Rectal smooth muscle tissue (tissue), 1 donor: Measurements from ENCODE around the gene CDH13.
A peak's percentile ranks its signal among the peaks of the same experiment; 100 is the strongest.

Source experiments
- H3K27ac ChIP-seq: one replicate; pipeline ENCODE4 v1.7.0; 2013; ENCODE audit warnings: low read depth, low read length, inconsistent platforms
- H3K27me3 ChIP-seq: one replicate; pipeline ENCODE4 v1.7.0; 2013; ENCODE audit warnings: low read length; ENCODE audit not compliant: control insufficient read depth, insufficient read depth
- H3K36me3 ChIP-seq: one replicate; pipeline ENCODE4 v1.7.0; 2013; ENCODE audit warnings: low read length; ENCODE audit not compliant: control insufficient read depth, insufficient read depth
- H3K4me1 ChIP-seq: one replicate; pipeline ENCODE4 v1.7.0; 2013; ENCODE audit warnings: low read length; ENCODE audit not compliant: control insufficient read depth, insufficient read depth
- H3K4me3 ChIP-seq: one replicate; pipeline ENCODE4 v1.7.0; 2013; ENCODE audit warnings: low read length
- H3K9ac ChIP-seq: one replicate; pipeline ENCODE4 v1.7.0; 2013; ENCODE audit warnings: low read length

CDH13 gene

DNA sequence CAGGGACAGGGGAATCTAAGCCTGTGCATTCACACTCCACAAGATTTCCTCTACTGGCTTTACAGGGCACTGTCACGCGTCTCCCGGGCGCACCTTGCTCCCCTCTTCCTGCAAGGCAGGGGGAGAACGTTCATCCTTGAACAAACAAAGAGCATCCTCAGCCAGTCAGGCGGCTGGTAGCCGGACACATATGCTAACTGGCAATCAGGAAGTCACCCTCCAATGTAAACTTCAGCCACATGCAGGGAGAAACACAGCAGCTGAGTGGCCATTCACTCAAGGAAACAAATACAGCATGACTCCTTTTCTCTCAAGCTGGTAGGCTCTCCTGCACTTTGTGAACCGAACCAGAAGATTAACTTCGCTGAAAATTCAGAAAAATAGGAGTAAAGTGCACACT is 1170.2 kb downstream of the CDH13 start:
- H3K27ac ChIP-seq = no peak overlapping the region
- H3K9ac ChIP-seq = no peak overlapping the region
- H3K36me3 ChIP-seq = no peaks in the 10 kb centered on the region
- no peak overlapping the region for H3K4me3 ChIP-seq
- H3K4me1 ChIP-seq = no peaks in the 10 kb centered on the region
- no peaks in the 10 kb centered on the region for H3K27me3 ChIP-seq

DNA sequence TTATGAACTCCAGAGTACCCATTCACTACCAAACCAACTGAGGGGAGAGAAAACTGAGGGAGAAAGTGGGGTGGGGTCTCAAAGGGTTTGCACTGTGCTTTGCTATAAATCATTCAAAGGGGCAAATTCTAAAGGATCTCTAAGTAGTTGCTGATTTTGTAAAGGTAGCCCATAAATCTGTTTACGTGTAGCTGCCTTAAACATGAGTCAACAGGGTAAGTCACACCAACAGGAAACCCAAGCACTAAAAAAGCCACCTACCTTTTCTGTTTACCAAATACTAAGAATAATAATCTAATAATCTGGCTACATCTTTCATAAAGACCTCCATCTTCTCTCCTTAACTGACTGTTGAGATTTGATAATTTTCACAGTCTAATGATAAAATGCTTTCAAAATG is 1172.6 kb downstream of the CDH13 start:
- no peaks in the 10 kb centered on the region for H3K36me3 ChIP-seq
- no peak overlapping the region for H3K27ac ChIP-seq
- no peak overlapping the region for H3K4me3 ChIP-seq
- no peaks in the 10 kb centered on the region for H3K27me3 ChIP-seq
- H3K9ac ChIP-seq = no peak overlapping the region
- H3K4me1 ChIP-seq = no peaks in the 10 kb centered on the region

DNA sequence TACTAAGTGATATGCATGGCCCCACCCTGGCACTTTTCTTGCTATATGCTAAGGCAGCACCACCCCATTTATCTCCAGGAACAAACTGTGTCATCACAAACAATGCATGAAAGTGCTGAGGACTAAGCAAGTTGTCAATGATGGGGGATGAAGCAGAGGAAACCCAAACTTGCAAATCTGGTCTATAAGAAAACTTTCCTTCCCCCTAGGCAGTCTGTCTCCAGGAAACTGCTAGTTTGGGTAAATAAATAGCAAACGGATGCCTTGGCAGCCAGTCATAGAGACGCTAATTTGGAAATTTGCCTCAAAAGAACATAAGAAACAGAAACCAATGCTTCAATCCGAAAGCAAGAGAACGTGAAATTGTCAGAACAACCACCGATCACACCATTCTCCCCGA is 1175.4 kb downstream of the CDH13 start:
- no peak overlapping the region for H3K27ac ChIP-seq
- H3K36me3 ChIP-seq = no peaks in the 10 kb centered on the region
- H3K27me3 ChIP-seq = no peaks in the 10 kb centered on the region
- H3K4me3 ChIP-seq = peak overlapping the region; percentile 14
- no peak overlapping the region for H3K9ac ChIP-seq
- no peaks in the 10 kb centered on the region for H3K4me1 ChIP-seq

DNA sequence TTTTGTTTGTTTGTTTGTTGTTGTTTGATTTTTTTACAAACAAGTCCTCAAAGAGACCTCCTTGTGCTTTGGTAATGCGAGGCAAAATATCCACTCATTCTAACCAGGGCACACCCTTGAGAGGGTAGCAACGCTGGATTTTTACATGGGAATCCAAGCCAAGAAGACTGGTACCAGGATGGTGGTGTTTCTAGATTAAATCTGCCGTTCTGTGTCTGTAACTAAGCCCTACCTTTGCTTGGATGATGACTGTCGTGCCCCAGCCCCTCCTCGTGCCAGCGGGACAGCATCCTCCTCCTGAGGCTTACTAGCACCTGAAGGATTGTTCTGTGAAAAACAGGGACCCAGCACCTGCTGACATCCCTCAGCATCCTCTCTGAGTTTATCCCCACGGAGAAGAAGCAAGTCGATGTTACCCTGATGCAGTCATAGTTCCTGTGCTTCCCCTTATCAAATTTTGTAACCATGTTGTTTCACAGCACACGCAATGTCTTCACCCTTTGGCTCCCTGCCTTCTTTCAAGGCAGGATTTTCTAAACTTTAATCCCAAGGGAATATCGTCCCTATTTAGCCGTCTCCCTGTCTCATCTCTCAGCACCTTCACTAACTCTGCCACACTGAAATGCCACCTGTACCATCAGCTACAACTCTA is 1175.9 kb downstream of the CDH13 start:
- Histone ChIP-seq H3K27ac (no peak overlapping the region), H3K4me1 (no peaks in the 10 kb centered on the region), H3K9ac (no peak overlapping the region), H3K36me3 (no peaks in the 10 kb centered on the region), H3K27me3 (no peaks in the 10 kb centered on the region), H3K4me3 (peak overlapping the region; percentile 14)

DNA sequence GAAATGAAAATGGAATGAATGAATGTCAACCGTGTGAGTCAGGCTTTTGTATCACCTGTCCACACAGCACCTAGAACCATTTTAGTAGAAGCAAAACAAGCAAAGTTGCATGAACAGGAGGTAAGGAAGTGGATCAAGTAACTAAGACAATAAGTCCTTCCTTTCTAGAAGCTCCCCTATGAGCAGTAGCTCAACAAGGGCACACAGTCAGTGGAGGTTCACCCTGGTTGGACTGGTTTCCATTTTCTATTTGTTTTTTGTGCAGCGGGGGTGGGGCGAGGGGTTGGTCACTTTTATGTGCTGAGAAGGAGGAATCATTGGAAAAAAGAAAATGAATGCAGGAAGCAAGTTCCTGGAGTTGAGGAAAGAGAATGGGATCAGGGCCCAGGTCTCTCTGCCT is 1177.0 kb downstream of the CDH13 start:
- Histone ChIP-seq H3K27ac (no peak overlapping the region), H3K36me3 (no peaks in the 10 kb centered on the region), H3K27me3 (no peaks in the 10 kb centered on the region), H3K4me1 (peaks cover 3% of the 10 kb centered on the region), H3K9ac (no peak overlapping the region), H3K4me3 (no peak overlapping the region)

DNA sequence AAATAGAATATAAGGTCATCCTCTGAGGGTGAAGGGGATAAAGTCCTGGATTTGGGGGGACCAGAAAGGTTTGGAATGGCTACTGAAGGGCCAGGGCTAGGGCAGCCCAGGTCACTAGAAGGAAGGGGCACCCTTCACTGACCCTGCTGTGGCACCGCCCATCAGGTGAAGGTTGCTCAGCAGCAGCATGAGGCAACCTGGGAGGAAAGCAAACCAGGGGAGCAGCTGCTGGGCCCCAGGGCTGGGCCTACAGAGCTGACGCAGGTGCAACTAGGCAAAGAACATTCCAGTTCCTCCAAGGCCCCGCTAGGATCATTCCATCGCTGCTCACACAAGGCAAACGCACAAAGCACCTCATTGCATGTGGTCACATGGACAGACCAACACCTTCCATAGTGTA is 1177.6 kb downstream of the CDH13 start:
- peaks cover 5% of the 10 kb centered on the region for H3K4me1 ChIP-seq
- H3K27ac ChIP-seq = no peak overlapping the region

DNA sequence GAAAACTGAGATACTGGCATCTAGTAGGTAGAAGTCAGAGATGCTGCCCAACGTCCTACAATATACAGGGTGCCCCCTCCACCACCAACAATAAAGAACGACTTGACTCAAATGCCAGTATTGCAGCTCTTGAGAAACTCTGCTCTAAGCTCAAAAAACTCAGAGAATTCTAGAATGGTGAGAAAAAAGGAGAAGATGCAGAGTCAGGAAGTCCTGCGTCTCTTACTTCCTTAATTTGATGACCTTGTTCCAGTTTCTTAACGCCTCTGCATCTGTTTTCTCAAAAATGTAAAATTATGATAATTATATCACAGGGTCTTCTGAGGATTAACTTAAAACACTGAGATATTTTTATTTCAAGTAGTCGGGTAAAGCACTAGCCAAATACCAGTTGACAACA is 1179.3 kb downstream of the CDH13 start:
- no peak overlapping the region for H3K27ac ChIP-seq
- no peaks in the 10 kb centered on the region for H3K36me3 ChIP-seq
- H3K9ac ChIP-seq = no peak overlapping the region
- H3K27me3 ChIP-seq = no peaks in the 10 kb centered on the region
- no peak overlapping the region for H3K4me3 ChIP-seq
- peaks cover 8% of the 10 kb centered on the region for H3K4me1 ChIP-seq

More for the DNA sequence above, 1177.6 kb downstream of the CDH13 start:
- Histone ChIP-seq H3K36me3 (no peaks in the 10 kb centered on the region), H3K4me3 (no peak overlapping the region), H3K9ac (no peak overlapping the region), H3K27me3 (no peaks in the 10 kb centered on the region)

DNA sequence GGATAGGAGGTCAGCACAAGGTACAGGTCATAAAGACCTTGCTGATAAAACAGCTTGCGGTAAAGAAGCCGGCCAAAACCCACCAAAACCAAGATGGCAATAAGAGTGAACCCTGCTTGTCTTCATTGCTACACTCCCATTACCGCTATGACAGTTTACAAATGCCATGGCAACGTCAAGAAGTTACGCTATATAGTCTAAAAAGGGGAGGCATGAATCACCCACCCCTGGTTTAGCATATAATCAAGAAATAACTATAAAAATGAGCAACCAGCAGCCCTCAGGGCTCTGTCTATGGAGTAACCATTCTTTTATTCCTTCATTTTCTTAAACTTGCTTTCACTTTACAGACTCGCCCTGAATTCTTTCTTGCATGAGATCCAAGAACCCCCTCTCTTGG is 1180.0 kb downstream of the CDH13 start:
- H3K4me1 ChIP-seq = peaks cover 12% of the 10 kb centered on the region
- H3K4me3 ChIP-seq = no peak overlapping the region
- H3K27me3 ChIP-seq = no peaks in the 10 kb centered on the region
- H3K27ac ChIP-seq = no peak overlapping the region
- H3K36me3 ChIP-seq = no peaks in the 10 kb centered on the region
- H3K9ac ChIP-seq = no peak overlapping the region

DNA sequence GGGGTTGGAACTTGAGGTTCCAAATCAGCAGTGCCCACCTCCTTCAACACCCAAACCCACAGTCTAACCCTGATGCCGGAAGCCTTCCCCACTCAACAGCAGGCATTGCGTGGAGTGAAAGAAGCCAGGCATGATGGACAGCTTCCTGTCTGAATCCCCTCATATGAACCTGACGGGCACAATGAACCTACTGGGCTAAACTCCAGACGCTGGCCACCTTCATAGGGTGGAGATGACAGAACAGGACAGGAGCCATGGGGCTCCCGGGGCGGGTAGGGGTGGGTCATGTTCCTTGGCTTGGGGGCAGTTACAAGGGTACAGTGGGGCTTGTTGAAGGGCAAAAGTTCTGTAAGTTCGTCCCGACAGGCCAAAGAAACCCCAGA is 1180.5 kb downstream of the CDH13 start:
- Histone ChIP-seq H3K4me3 (peak overlapping the region; percentile 55), H3K9ac (no peak overlapping the region), H3K36me3 (no peaks in the 10 kb centered on the region), H3K4me1 (peaks cover 12% of the 10 kb centered on the region), H3K27me3 (no peaks in the 10 kb centered on the region), H3K27ac (peak overlapping the region; percentile 35)

DNA sequence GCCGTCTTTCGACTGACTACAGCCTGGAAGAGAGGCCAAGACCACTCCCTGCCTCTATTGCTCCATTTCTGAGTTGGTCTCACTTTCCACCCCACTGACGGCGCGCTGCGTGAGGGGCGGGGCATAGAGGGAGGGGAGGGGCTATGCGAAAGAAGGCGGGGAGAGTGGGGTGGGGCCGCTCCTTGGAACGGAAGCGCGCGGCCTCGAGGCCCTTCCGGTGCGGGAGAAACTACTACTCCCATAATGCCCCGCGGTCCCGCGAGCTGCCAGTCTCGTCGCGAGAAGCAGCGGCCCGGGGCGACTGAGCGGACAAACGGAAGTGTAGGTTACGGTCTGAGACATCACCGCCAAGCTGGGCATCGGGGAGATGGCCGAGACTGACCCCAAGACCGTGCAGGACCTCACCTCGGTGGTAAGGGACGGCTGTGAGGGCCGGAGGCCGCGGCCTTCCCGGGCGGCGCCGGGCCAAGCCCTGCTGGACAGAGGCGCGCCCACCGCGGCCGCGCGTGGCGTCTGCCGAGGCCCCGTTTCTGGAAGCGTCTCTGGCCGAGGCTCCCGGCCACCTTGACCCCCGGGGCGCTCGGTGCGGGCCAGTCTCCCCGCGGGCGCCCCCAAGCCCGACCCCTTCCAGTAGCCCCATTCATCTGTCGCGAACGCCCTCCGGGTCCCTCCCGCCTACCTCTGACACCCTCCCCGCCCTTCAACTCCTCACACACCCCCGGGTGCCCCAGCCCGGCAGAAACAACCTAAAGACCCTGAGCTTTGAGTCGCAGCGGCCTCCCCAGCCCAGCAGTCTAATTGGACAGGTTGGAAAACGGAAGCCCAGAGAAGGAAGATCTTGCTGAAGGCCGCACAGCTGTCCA is 1181.2 kb downstream of the CDH13 start, which contains the start of gene HSBP1:
TSS of gene HSBP1 (plus strand) at position 269 of the 863 bp plus-strand sequence. CDS start at position 368, 99 bp downstream.
- H3K27me3 ChIP-seq = no peaks in the 10 kb centered on the region

DNA sequence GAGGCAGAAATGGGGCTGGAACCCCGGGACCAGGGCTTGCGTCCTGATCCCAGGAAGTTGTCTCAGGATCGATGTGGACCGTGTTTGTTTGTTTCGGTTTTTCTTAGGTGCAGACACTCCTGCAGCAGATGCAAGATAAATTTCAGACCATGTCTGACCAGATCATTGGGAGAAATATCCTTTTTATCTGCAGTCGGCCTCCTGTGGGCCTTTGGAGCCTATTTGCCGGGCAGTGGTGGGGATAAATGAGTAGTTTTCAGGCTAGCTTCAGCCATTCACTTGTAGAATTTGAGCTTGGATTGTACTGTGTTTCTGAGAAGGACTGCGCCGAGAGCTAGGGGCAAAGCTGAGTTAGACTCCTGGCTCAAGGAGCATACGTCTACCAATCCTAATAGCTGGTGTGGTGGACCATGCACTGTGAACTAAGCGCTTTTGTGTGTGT is 1181.8 kb downstream of the CDH13 start:
- H3K4me1 ChIP-seq = peaks cover 13% of the 10 kb centered on the region
- H3K36me3 ChIP-seq = no peaks in the 10 kb centered on the region
- H3K4me3 ChIP-seq = peak overlapping the region; percentile 86
- H3K27ac ChIP-seq = peak overlapping the region; percentile 35
- no peaks in the 10 kb centered on the region for H3K27me3 ChIP-seq
- no peak overlapping the region for H3K9ac ChIP-seq

More for the DNA sequence above, 1181.2 kb downstream of the CDH13 start, which contains the start of gene HSBP1:
- Histone ChIP-seq H3K9ac (peak within 1 kb of the TSS; percentile 50), H3K27ac (peak within 1 kb of the TSS; percentile 35), H3K4me3 (peak within 1 kb of the TSS; percentile 86), H3K36me3 (no peaks in the 10 kb centered on the region), H3K4me1 (peaks cover 12% of the 10 kb centered on the region)

DNA sequence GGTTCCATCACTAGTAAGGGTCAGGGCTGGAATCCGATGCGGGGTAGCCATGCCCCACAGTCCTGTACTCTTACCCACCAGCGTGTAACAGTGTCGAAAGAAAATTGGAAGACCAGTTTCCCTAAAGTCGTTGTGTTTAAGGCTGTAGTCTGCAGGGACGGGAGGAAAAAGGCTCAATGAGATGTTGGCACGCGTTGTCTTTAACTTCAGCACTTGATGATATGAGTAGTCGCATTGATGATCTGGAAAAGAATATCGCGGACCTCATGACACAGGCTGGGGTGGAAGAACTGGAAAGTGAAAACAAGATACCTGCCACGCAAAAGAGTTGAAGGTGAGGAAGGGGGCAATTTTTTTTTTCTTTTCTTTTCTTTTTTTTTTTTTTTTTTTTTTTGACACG is 1182.3 kb downstream of the CDH13 start:
- H3K4me1 ChIP-seq = peaks cover 18% of the 10 kb centered on the region
- no peak overlapping the region for H3K9ac ChIP-seq
- H3K27me3 ChIP-seq = no peaks in the 10 kb centered on the region
- no peaks in the 10 kb centered on the region for H3K36me3 ChIP-seq
- H3K4me3 ChIP-seq = peak overlapping the region; percentile 86
- H3K27ac ChIP-seq = no peak overlapping the region
